DLD1 (cell line): Measurements from ENCODE around the gene LRP6.

ENCODE experiments used
- in situ Hi-C: cut with HindIII; loops from 2 replicates; pipeline ENCODE4 v1.10.0; 2017; ENCODE audit warnings: low sequenced_read_pairs

LRP6 gene

DNA sequence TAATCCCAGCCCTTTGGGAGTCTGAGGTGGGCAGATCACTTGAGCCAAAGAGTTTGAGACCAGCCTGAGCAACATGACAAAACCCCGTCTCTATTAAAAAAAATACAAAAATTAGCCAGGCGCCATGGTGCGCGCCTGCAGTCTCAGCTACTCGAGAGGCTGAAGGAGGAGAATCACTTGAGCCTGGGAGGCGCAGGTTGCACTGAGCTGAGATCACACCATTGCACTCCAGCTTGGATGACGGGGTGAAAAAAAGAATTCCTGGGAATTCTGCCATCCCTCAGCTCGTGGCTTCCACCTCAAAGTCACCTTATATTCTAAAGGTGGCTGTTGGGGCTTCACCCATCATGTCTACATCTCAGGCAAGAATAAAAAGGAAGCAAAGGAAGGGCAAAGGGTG is 183.2 kb downstream of the LRP6 start:
- in situ Hi-C loops, result loop anchor here (10.0 kb wide), 1 partner anchor 261 kb away; no protein-coding TSS in a partner anchor

DNA sequence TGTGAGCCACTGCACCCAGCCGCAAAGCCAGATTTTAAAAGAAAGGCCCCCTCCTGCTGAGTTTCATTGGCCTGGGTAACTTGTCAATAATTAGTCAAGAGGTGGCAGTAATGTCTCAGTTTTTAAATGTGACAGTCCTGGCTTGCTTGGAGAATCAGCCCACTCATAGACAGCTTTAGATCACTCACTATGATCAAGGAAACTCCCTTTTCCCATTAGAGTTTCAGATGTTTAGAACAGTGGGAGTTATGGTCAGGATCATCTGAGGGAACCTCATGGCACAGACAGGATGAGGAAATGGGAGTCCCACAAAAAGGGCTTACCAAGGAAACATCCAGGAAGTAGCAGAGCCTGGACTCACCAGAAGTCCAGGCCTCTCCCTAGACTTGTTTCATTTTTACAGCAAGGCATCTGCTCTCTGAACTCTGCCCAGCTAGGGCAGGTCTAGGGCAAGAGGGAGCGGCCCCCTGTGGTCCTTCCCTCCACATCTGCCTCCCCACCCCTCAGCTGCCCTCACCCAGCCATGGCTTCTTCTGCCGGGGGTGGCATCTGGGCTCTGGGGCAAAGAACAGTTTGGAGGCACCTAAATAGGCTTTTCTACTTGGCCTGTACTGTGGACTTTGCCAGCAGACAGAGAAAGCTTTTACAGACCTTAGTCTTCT is 184.9 kb downstream of the LRP6 start:
- in situ Hi-C loops, result loop anchor here (10.0 kb wide), 1 partner anchor 263 kb away; no protein-coding TSS in a partner anchor

DNA sequence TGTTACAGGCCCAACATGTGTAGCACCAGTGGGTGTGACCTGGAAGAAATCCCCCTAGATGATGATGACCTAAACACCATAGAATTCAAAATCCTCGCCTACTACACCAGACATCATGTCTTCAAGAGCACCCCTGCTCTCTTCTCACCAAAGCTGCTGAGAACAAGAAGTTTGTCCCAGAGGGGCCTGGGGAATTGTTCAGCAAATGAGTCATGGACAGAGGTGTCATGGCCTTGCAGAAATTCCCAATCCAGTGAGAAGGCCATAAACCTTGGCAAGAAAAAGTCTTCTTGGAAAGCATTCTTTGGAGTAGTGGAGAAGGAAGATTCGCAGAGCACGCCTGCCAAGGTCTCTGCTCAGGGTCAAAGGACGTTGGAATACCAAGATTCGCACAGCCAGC is 187.6 kb downstream of the LRP6 start:
- in situ Hi-C loops, result no loop called here

DNA sequence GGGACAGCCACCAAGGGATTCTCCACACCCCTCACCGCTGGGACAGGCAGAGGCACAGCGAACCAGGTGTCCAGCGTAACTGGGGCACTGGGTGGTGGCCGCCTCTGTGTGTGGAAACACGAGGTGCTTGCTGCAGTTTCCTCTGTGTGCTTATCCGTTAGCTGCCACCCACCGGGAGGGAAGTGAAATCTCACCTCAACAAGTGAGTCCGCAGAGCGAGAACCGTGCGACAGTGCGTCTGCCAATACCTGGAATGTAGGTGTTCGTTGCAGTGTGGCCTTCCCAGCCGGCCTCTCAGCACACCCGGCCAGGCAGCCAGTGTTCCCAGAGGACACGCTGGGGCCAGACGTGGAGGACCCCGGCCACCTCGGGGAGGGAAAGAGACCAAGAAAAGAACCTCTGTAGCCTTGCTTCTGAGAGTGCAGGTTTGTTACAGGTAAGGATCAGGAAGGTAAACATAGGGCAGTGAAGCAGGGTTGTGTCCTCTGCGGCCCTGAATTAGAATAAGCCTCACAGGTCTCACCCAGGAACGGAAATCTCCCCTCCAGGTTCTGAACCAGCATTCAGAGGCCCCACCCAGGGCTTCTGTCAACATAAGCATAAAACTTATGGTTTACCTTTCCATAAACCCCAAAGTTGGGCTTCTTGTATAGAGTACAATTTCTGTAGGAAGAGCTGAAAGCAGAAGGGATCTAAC is 194.6 kb downstream of the LRP6 start:
- in situ Hi-C loops, result no loop called here

DNA sequence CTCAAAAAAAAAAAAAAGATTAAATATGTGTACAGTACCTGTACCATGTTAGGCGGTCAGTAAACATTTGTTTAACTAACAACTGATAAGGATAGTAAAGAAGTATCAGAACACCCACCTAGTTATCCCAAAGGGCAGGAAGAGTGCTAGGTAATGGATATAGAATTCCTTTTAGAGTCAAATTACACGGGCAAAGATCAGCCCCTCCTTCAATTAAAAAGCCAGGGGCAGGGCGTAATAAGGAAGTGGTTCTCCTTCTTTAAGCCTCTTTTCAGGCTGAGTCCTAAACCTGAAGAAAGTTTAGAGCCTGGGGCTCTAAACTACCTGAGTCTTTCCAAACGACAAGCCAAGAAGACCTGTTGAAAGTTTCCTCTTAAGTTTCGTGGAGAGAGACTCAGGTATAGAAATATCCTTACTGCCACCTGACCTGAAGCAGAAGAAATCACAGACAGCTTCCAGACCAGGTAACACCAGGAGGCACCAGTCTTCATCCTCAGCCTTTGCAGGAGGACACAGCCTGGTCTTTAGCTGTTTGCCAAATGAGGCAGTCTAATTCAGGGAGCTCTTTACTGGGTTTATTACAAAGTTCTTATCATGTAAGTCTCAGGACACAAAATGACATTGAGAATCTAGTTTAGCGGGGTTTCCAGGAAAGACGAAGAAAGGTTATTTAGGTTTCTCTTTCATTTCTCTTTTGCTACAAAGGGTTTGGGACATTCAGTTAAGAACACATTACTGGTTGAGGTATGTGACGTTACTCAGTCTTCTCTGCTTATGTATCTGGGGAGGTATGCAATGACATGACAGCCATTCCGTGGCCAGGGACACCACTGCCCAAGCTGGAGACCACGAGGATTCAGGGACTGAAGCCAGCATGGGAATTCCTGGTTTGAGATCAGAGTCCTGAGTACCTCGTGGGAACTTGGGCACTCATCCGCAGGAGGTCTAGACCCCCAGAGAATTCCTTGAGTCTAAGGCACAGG is 195.9 kb downstream of the LRP6 start, which contains the start of gene BCL2L14:
Gene BCL2L14 (plus strand): TSS at position 266 of the 983 bp plus-strand sequence. CDS start 8,367 bp downstream, outside the sequence.
- in situ Hi-C loops, result no loop called here

DNA sequence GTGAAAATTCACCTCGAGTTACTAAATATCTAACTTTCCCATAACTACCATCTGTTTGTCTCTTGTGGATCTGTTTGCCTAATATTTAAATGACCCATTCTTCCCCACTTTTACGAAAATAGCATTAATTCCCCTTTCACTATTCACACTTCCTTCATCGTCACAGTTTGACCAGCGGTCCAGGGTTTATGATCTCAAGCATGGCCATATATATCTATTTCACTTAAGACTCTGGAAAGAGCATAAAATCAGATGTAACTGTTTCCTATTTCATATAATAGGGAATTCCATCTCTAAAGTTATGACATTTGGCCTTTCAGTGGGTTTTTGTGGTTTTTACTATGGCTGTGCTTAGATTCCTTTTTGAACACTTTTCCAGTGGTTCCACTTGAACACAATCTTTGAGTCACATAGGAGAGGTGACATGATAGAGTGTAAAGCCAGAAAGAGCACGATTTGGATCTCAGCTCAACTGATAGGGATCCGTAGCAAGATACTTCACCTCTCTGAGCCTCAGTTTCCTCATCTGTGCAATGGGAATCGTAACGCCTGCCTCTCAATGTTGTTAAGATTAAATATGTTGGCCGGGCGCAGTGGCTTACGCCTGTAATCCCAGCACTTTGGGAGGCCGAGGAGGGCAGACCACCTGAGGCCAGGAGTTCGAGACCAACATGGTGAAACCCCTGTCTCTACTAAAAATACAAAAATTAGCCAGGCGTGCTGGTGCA is 196.9 kb downstream of the LRP6 start:
- in situ Hi-C loops, result no loop called here

DNA sequence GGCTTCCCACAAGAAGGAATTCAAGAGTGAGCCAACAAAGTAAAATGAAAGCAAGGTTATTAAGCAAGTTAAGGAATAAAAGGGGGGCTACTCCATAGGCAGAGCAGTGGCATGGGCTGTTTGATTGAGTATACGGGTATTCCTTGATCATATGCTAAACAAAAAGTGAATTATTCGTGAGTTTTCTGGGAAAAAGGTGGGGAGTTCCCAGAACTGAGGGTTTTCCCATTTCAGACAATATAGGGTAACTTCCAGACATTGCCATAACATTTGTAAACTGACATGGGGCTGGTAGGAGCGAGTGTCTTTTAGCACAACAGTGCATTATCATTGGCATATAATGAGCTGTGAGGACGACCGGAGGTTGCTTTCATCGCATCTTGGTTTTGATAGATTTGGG is 198.1 kb downstream of the LRP6 start:
- in situ Hi-C loops, result no loop called here
